Trophoblast cell (in vitro differentiated cells and primary cell): ENCODE results near the gene BIRC6.

Experiments
- DNase-seq, 2 donors: peaks; one replicate each; pipeline ENCODE4 v3.0.0-alpha.2; 2016
- H2AFZ ChIP-seq: 2 replicates; pipeline ENCODE4 v1.6.1; 2013; ENCODE audit warnings: low read length, moderate library complexity, mild to moderate bottlenecking; ENCODE audit not compliant: insufficient read depth, poor library complexity
- H2AK5ac ChIP-seq: 2 replicates; pipeline ENCODE4 v1.6.1; 2013; ENCODE audit warnings: mild to moderate bottlenecking, low read length
- H2BK120ac ChIP-seq: 2 replicates; pipeline ENCODE4 v1.6.1; 2013; ENCODE audit warnings: low read length, mild to moderate bottlenecking, moderate library complexity; ENCODE audit not compliant: insufficient read depth, poor library complexity
- H2BK12ac ChIP-seq: 2 replicates; pipeline ENCODE4 v1.6.1; 2013; ENCODE audit warnings: mild to moderate bottlenecking, low read length, moderate library complexity
- H2BK5ac ChIP-seq: 2 replicates; pipeline ENCODE4 v1.6.1; 2013; ENCODE audit warnings: low read length, low read depth, moderate library complexity, mild to moderate bottlenecking; ENCODE audit not compliant: poor library complexity
- H3K14ac ChIP-seq: 2 replicates; pipeline ENCODE4 v1.6.1; 2013; ENCODE audit warnings: mild to moderate bottlenecking, low read length
- H3K18ac ChIP-seq: 2 replicates; pipeline ENCODE4 v1.6.1; 2013; ENCODE audit warnings: mild to moderate bottlenecking, low read length
- H3K23ac ChIP-seq: 2 replicates; pipeline ENCODE4 v1.6.1; 2013; ENCODE audit warnings: low read length
- H3K27ac ChIP-seq: 2 replicates; pipeline ENCODE4 v1.5.1; 2013; ENCODE audit warnings: low read depth, mild to moderate bottlenecking, inconsistent platforms, low read length, moderate library complexity
- H3K27me3 ChIP-seq: 2 replicates; pipeline ENCODE4 v1.6.1; 2013; ENCODE audit warnings: inconsistent platforms, mild to moderate bottlenecking, low read length, moderate library complexity; ENCODE audit not compliant: insufficient read depth
- H3K36me3 ChIP-seq, 2 experiments: 1 replicate in 1 of 2; 2 replicates in 1 of 2; pipeline ENCODE4 v1.6.1; 2013; ENCODE audit warnings: low read length in 2 of 2, mild to moderate bottlenecking in 2 of 2, moderate library complexity in 1 of 2; ENCODE audit not compliant: insufficient read depth in 2 of 2, control insufficient read depth in 1 of 2
- H3K4ac ChIP-seq: 2 replicates; pipeline ENCODE4 v1.6.1; 2013; ENCODE audit warnings: low read depth, mild to moderate bottlenecking, low read length, moderate library complexity
- H3K4me1 ChIP-seq, 2 experiments: 1 replicate in 1 of 2; 2 replicates in 1 of 2; pipeline ENCODE4 v1.6.1; 2013; ENCODE audit warnings: low read length in 2 of 2, mild to moderate bottlenecking in 2 of 2, moderate library complexity in 1 of 2; ENCODE audit not compliant: insufficient read depth in 2 of 2, control insufficient read depth in 1 of 2
- H3K4me2 ChIP-seq: 2 replicates; pipeline ENCODE4 v1.6.1; 2013; ENCODE audit warnings: inconsistent platforms, mild to moderate bottlenecking, low read length, moderate library complexity
- H3K4me3 ChIP-seq: 2 replicates; pipeline ENCODE4 v1.5.1; 2013; ENCODE audit warnings: mild to moderate bottlenecking, low read depth, low read length, inconsistent platforms
- H3K79me1 ChIP-seq: one replicate; pipeline ENCODE4 v1.6.1; 2013; ENCODE audit warnings: low read length
- H3K79me2 ChIP-seq: 2 replicates; pipeline ENCODE4 v1.6.1; 2013; ENCODE audit warnings: low read length, mild to moderate bottlenecking; ENCODE audit not compliant: control insufficient read depth, insufficient read depth, poor library complexity
- H3K9ac ChIP-seq: 2 replicates; pipeline ENCODE4 v1.6.1; 2013; ENCODE audit warnings: mild to moderate bottlenecking, low read length
- H3K9me3 ChIP-seq: 2 replicates; pipeline ENCODE4 v1.6.1; 2013; ENCODE audit warnings: low read depth, mild to moderate bottlenecking, control low read depth, inconsistent platforms, low read length; ENCODE audit not compliant: insufficient read depth
- H4K12ac ChIP-seq: 2 replicates; pipeline ENCODE4 v1.6.1; 2013; ENCODE audit warnings: low read depth, mild to moderate bottlenecking, low read length, moderate library complexity
- H4K8ac ChIP-seq: 2 replicates; pipeline ENCODE4 v1.6.1; 2013; ENCODE audit warnings: low read depth, mild to moderate bottlenecking, low read length, moderate library complexity
- H4K91ac ChIP-seq: one replicate; pipeline ENCODE4 v1.6.1; 2013; ENCODE audit warnings: low read depth, mild to moderate bottlenecking, low read length, moderate library complexity
- WGBS: extraction: QIAGEN DNeasy Blood & Tissue Kit; methylation state at CpG from one replicate; pipeline ENCODE4 v1.1.7; 2013; ENCODE audit warnings: missing lambda C conversion rate; ENCODE audit not compliant: insufficient read length, insufficient coverage; ENCODE audit errors: extremely low coverage; 5-methylcytosine and 5-hydroxymethylcytosine counted together

The BIRC6 gene

GRCh38 chr2:32402091-32402490 lies 45.3 kb downstream of the BIRC6 start:
- H3K4me3 ChIP-seq: no peak overlapping the region
- no peak overlapping the region for H3K27ac ChIP-seq
- no peak overlapping the region for H2BK120ac ChIP-seq
- H3K4ac ChIP-seq: no peak overlapping the region
- H3K23ac ChIP-seq: no peak overlapping the region
- no peak overlapping the region for H4K91ac ChIP-seq
- no peaks in the 10 kb centered on the region for H3K79me1 ChIP-seq
- no peak overlapping the region for H2BK5ac ChIP-seq
- no peak overlapping the region for H4K8ac ChIP-seq
- no peak overlapping the region for H3K4me2 ChIP-seq
- no peak for DNase-seq
- no peaks in the 10 kb centered on the region for H3K9me3 ChIP-seq
- H3K27me3 ChIP-seq: no peaks in the 10 kb centered on the region
- no peak overlapping the region for H2BK12ac ChIP-seq
- H3K79me2 ChIP-seq: no peaks in the 10 kb centered on the region
- no peak overlapping the region for H3K14ac ChIP-seq
- no peak overlapping the region for H3K9ac ChIP-seq
- no peak overlapping the region for H4K12ac ChIP-seq
- no peak overlapping the region for H2AFZ ChIP-seq
- H3K18ac ChIP-seq: no peak overlapping the region
- H2AK5ac ChIP-seq: no peak overlapping the region
- H3K36me3 ChIP-seq: peaks cover 11 to 13% of the 10 kb centered on the region in 2 experiments
- H3K4me1 ChIP-seq: no peaks in the 10 kb centered on the region

- no peak overlapping the region for H3K4ac ChIP-seq
- no peak overlapping the region for H2BK5ac ChIP-seq
- H3K79me2 ChIP-seq: no peaks in the 10 kb centered on the region
- no peak overlapping the region for H2AK5ac ChIP-seq
- H3K14ac ChIP-seq: no peak overlapping the region
- no peaks in the 10 kb centered on the region for H3K9me3 ChIP-seq
- peaks cover 13 to 15% of the 10 kb centered on the region in 2 experiments for H3K36me3 ChIP-seq
- H4K12ac ChIP-seq: no peak overlapping the region
- no peak overlapping the region for H3K23ac ChIP-seq
- no peaks in the 10 kb centered on the region for H3K27me3 ChIP-seq
- H3K9ac ChIP-seq: no peak overlapping the region
- H3K79me1 ChIP-seq: no peaks in the 10 kb centered on the region
- no peak overlapping the region for H3K18ac ChIP-seq
- no CpG with 5 or more reads among the region's 5 CpGs for whole genome bisulfite sequencing
- H2BK12ac ChIP-seq: no peak overlapping the region
- H4K8ac ChIP-seq: no peak overlapping the region
- no peak overlapping the region for H3K4me2 ChIP-seq
- no peak overlapping the region for H3K4me3 ChIP-seq
- H4K91ac ChIP-seq: no peak overlapping the region
- no peak overlapping the region for H2BK120ac ChIP-seq
- no peaks in the 10 kb centered on the region for H3K4me1 ChIP-seq
- no peak for DNase-seq
- H3K27ac ChIP-seq: no peak overlapping the region
- no peak overlapping the region for H2AFZ ChIP-seq
Measured at GRCh38 chr2:32403782-32404181, 47.0 kb downstream of the BIRC6 start.

GRCh38 chr2:32404691-32405090 lies 47.9 kb downstream of the BIRC6 start:
- H3K4ac ChIP-seq: no peak overlapping the region
- H2AFZ ChIP-seq: no peak overlapping the region
- no peak overlapping the region for H3K9ac ChIP-seq
- no CpG with 5 or more reads among the region's 3 CpGs for WGBS
- no peak overlapping the region for H3K23ac ChIP-seq
- no peaks in the 10 kb centered on the region for H3K4me1 ChIP-seq
- no peak overlapping the region for H3K4me2 ChIP-seq
- H4K8ac ChIP-seq: no peak overlapping the region
- H4K91ac ChIP-seq: no peak overlapping the region
- no peak overlapping the region for H3K27ac ChIP-seq
- H3K14ac ChIP-seq: no peak overlapping the region
- H2BK120ac ChIP-seq: no peak overlapping the region
- no peak overlapping the region for H2AK5ac ChIP-seq
- H3K79me2 ChIP-seq: no peaks in the 10 kb centered on the region
- no peak overlapping the region for H3K18ac ChIP-seq
- H2BK5ac ChIP-seq: no peak overlapping the region
- no peaks in the 10 kb centered on the region for H3K79me1 ChIP-seq
- H3K9me3 ChIP-seq: no peaks in the 10 kb centered on the region
- no peak for DNase-seq
- no peak overlapping the region for H2BK12ac ChIP-seq
- H4K12ac ChIP-seq: no peak overlapping the region
- no peak overlapping the region for H3K4me3 ChIP-seq
- no peaks in the 10 kb centered on the region for H3K27me3 ChIP-seq
- peaks cover 13 to 15% of the 10 kb centered on the region in 2 experiments for H3K36me3 ChIP-seq

GRCh38 chr2:32416519-32416918 lies 59.7 kb downstream of the BIRC6 start:
- no peak overlapping the region for H2BK12ac ChIP-seq
- DNase-seq: no peak
- H3K79me2 ChIP-seq: no peaks in the 10 kb centered on the region
- no peak overlapping the region for H3K4ac ChIP-seq
- no peak overlapping the region for H3K18ac ChIP-seq
- no peak overlapping the region for H3K14ac ChIP-seq
- no peak overlapping the region for H3K9ac ChIP-seq
- H3K27me3 ChIP-seq: no peaks in the 10 kb centered on the region
- H3K4me3 ChIP-seq: no peak overlapping the region
- WGBS: no CpG with 5 or more reads among the region's 1 CpG
- H3K4me1 ChIP-seq: no peaks in the 10 kb centered on the region
- H4K12ac ChIP-seq: no peak overlapping the region
- no peak overlapping the region for H2AK5ac ChIP-seq
- H3K36me3 ChIP-seq: peaks cover 13 to 16% of the 10 kb centered on the region in 2 experiments
- no peak overlapping the region for H2BK120ac ChIP-seq
- H4K8ac ChIP-seq: no peak overlapping the region
- H4K91ac ChIP-seq: no peak overlapping the region
- no peak overlapping the region for H3K4me2 ChIP-seq
- H3K27ac ChIP-seq: no peak overlapping the region
- H3K23ac ChIP-seq: no peak overlapping the region
- no peaks in the 10 kb centered on the region for H3K79me1 ChIP-seq
- no peak overlapping the region for H2BK5ac ChIP-seq
- no peaks in the 10 kb centered on the region for H3K9me3 ChIP-seq
- H2AFZ ChIP-seq: no peak overlapping the region
